ENCODE data around the gene CD160.
"Not testable (repeated sequence)": the region's sequence is repeated elsewhere in the genome, so short reads cannot be mapped to it uniquely, and the experiment has no call there.

The CD160 gene

DNA sequence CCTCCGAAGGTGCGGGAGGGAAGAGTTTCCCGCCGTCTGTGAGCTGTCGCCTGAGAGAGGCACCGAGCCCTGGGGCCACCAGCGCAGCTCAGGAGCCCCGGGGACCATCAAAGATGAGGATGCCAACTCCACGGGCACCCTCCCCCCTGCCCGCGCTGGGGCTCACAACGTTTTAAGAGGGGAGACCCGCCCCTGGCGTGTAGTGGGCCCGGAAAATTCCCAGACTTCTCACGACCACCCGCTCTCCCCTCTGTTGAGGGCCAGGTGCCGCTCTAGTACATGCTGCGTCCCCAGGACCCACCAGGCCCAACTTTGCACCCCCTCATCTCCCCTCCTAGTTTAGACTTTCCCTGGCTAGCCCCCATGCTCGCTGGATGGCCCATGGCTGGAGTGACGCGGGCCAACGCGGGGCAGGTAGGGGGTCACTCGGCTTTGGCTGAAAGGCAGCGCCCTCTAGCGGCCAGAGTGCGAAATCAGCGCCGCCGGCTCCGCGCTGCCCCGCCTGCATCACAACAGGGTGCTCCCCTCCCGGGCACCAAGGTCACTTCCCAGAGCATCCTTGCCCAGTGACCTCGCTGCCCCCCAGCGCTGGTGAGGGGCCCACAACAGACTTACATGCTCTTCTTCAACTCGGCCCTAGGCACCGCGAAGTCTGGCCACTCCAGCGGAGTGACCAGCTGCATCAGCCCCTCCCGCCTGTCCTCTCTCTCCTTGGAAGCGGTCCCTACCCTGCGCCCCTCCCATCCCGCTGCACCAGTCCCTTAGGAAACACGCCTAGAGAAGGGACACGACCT lies 1.8 kb downstream of the CD160 start:
- DNase-seq = peak; percentile 65 to 81
- TF ChIP-seq POLR2A (IDR thresholded peaks at IDR 0.05; ENCODE audit: low read length) = no peak
- no peak for TF ChIP-seq GATA1 (IDR thresholded peaks at IDR 0.05; ENCODE audit: low read depth, low read length)

DNA sequence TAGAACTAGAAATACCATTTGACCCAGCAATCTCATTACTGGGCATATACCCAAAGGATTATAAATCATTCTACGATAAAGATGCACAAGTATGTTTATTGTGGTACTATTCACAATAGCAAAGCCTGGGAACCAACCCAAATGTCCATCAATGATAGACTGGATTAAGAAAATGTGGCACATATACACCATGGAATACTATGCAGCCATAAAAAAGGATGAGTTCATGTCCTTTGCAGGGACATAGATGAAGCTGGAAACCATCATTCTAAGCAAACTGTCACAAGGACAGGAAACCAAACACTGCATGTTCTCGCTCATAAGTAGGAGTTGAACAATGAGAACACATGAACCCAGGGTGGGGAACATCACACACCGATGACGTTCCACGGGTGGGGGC lies 6.9 kb downstream of the CD160 start:
- DNase-seq = not testable (repeated sequence)

DNA sequence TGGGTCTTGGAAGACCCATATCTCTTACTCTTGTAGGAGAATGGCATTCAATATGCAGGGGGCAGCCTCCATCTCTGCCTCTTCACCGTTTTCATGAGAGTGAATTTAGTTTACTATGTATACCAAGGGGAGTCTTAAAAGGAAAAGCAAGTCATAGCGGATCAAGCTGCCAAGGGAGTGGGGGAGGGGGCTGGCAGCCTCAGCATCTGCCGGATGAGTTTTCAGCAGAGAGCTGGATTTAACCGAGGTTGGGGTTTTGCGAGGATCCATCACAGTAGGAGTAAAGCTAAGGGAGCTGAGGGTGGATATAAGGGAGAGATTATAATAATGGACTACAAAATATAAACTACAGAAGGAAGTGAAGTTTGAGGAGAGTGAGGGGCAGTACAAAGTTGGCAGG lies 9.9 kb downstream of the CD160 start:
- TF ChIP-seq GATA1 (IDR thresholded peaks at IDR 0.05; ENCODE audit: low read depth, low read length) (no peak), POLR2A (IDR thresholded peaks at IDR 0.05; ENCODE audit: low read length) (no peak)
- no peak for DNase-seq

DNA sequence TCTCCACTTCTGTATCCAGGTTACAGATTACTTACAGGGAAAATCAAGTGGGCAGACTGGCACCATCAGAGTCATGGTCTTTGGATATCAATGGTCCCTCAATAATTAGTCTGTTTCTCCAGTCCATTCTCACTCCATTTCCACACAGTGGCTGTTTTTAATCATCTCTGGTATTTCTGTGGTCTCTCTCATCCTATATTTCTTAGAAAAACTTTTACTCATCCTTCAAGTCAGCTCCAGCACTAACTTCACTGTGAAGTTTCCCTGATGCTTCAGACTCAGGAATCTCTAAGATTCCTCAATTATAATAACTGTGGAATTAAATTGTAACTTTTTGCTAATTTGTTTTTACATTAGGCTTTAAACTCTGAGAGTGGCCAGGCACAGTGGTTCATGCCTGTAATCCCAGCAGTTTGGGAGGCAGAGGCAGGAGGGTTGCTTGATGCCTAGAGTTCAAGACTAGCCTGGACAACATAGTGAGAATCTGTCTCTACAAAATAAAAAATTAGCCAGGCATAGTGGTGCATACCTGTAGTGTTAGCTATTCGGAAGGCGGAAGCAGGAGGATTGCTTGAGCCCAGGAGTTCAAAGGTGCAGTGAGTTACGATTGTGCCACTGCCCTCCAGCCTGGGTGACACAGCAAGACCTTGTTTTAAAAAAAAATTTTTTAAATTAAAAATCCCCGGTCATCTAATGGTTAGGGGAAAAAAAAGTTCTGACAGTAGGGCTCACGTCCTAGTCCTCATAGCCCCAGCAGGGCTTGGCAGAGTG lies 10.6 kb downstream of the CD160 start:
- no peak for DNase-seq
- TF ChIP-seq POLR2A (IDR thresholded peaks at IDR 0.05; ENCODE audit: low read length) (no peak), GATA1 (IDR thresholded peaks at IDR 0.05; ENCODE audit: low read depth, low read length) (no peak)

DNA sequence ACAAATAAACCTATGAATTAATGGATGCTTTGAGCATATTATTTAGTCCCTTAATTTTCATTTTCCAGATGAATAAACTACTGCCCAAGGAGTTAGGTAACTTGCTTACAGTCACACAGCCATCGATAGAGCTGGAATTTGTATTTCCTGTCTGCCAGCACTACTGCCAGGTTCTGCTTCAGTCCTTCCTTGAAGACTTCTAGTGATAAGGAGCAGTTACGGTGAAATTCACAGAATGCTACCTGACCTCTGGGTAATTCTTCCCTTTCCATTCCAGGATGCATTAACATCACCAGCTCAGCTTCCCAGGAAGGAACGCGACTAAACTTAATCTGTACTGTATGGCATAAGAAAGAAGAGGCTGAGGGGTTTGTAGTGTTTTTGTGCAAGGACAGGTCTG lies 11.2 kb downstream of the CD160 start:
- DNase-seq = no peak
- no peak for TF ChIP-seq POLR2A (IDR thresholded peaks at IDR 0.05; ENCODE audit: low read length)
- no peak for TF ChIP-seq GATA1 (IDR thresholded peaks at IDR 0.05; ENCODE audit: low read depth, low read length)

DNA sequence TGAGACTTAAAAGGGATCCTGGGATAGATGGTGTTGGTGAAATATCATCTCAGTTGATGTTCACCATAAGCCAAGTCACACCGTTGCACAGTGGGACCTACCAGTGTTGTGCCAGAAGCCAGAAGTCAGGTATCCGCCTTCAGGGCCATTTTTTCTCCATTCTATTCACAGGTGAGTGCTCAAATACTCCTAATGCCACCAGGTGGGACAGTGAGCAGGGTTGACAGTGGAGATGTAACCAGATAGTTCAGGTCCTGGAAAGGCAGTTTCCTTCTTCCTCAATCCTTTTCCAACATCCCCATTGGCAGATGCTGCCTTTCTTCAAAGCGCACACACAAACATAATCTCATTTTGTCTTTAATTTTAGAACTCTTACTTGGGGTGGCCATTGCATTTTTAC lies 11.6 kb downstream of the CD160 start:
- TF ChIP-seq GATA1 (IDR thresholded peaks at IDR 0.05; ENCODE audit: low read depth, low read length) (no peak), POLR2A (IDR thresholded peaks at IDR 0.05; ENCODE audit: low read length) (no peak)
- no peak for DNase-seq

DNA sequence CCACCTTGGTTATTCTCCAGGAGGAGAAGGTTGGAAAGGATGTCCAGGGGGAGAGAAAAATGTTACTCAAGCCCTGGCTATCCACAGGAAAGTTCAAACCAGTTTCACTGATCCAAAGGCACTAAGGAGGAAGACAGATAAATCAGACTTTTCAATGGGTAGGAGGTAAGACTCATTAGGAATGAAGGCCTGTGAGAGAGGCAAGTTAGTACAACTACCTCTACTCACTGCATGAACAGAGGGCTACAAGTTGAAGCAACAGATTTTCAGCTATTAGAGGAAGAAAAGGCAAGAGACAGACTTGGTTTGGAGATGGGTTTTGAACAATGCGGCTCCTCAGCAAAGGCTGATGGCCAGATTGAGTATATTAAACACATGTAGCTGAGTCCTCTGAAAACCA lies 16.9 kb downstream of the CD160 start:
- TF ChIP-seq POLR2A (IDR thresholded peaks at IDR 0.05; ENCODE audit: low read length) = no peak
- no peak for TF ChIP-seq GATA1 (IDR thresholded peaks at IDR 0.05; ENCODE audit: low read depth, low read length)
- no peak for DNase-seq

DNA sequence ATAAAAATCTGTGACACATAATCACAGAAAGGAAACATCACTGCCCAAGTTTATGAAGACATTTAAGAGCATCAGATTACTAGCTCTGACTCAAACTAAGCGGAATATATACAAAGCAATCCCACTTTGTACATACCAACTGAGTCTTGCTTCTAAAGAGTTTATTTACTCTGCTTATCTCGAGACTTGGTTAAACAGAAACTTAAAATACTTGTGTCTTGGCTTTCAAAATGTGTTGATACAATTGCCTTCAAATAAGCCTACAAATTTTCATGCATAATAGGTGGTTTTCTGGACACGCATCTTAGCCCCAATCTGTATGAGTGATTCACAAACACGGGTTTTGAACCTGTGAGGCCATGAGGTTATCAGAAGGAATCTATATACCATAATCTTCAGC lies 21.0 kb downstream of the CD160 start:
- TF ChIP-seq GATA1 (IDR thresholded peaks at IDR 0.05; ENCODE audit: low read depth, low read length) (no peak), POLR2A (IDR thresholded peaks at IDR 0.05; ENCODE audit: low read length) (no peak)

DNA sequence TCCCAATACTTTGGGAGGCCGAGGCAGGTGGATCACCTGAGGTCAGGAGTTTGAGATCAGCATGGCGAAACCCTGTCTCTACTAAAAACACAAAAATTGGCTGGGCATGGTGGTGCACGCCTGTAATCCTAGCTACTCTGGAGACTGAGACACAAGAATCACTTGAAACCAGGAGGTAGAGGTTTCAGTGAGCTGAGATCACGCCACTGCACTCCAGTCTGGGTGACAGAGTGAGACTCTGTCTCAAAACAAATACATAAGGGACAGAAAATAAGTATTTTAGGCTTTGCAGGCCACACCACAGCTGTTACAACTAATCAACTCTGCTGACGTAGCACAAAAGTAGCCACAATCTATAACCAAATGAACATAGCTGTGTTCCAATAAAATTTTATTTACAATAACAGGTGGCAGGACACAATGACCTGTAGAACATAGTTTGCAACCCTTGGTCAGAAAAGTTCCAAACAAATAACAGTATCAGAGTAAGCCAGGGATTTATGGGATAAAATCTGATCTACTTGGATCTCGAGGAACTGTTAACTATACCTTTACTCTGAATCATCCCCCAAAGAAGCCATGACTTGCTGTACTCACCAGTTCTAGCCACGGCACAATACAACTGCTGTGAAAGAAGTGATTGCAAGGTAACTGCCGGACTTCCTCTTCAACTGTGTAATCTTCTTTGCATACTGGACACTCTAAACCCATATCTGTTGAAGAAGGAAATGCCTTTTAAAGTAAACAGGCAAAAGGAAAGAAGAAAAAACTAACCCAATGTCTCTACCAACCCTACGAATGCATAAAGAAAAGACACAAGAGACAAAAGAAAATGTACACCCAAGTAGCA lies 28.3 kb downstream of the CD160 start:
- DNase-seq = no peak
- no peak for TF ChIP-seq GATA1 (IDR thresholded peaks at IDR 0.05; ENCODE audit: low read depth, low read length)
- no peak for TF ChIP-seq POLR2A (IDR thresholded peaks at IDR 0.05; ENCODE audit: low read length)

More for the DNA sequence above, 21.0 kb downstream of the CD160 start:
- DNase-seq = no peak

DNA sequence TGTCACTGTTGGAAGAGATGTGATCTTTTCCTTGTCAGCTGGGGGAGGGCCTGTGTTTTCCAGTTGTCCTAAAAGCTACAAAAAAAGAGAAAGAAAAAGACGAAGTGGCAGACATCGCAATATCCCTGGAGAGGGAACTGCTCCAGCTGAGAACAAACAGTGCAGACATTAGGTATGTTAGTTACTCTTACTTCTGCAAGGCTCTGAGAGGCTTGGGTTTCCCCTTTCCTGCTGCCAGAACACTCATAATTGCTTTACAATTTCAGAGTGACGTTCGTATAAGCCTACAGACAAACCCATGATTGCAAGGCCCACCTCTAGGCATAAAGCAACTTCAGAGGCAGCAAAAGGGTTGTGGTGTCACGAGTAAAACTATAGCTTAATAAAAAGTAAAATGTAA lies 31.1 kb downstream of the CD160 start:
- TF ChIP-seq GATA1 (IDR thresholded peaks at IDR 0.05; ENCODE audit: low read depth, low read length) = no peak
- TF ChIP-seq POLR2A (IDR thresholded peaks at IDR 0.05; ENCODE audit: low read length) = no peak
- no peak for DNase-seq

DNA sequence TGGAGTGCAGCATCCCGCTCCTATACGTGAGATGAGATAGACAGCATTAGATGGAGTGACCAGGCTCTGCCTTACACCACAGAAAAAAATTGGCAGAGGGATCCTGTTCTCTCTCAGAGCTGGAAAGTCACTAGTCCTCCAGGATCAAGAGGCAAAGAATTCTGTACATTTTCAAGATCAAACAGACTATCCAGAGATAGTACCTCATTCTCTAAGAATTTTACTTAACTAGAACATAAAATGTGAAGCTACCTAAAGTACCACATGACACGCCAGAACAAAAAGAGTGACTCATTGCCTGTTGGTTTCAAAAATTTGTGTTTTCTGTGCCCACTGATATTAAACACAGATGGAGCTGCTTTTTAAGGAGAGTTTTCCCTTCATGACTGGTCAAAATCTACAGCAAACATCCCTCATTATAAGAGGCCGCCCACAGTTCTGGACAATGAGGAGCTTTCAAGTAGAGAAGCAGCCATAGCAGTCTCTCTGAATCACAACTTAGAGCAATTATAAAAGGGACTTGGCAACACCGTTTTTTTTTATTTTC lies 32.3 kb downstream of the CD160 start:
- TF ChIP-seq GATA1 (IDR thresholded peaks at IDR 0.05; ENCODE audit: low read depth, low read length) = no peak
- DNase-seq = no peak

DNA sequence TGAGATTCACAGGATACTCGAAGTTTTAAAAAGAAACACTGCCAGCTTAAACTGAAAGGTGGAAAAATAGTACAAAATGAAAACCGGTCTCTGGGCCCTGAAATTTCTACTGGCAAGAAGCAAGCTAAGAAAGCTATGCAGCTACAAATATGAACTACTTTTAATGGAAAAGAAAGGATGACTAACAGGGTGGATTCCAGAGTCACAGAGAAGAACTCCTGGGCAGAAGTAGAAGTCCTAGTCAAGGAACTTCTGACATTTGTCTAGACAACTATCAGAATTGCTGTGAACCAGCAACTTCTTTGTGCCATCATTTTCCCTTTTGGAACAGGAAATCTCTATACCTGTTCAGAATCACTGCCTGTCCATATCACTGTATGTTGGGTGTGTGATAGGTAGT lies 38.1 kb downstream of the CD160 start:
- no peak for DNase-seq
- TF ChIP-seq GATA1 (IDR thresholded peaks at IDR 0.05; ENCODE audit: low read depth, low read length) (no peak), POLR2A (IDR thresholded peaks at IDR 0.05; ENCODE audit: low read length) (no peak)

DNA sequence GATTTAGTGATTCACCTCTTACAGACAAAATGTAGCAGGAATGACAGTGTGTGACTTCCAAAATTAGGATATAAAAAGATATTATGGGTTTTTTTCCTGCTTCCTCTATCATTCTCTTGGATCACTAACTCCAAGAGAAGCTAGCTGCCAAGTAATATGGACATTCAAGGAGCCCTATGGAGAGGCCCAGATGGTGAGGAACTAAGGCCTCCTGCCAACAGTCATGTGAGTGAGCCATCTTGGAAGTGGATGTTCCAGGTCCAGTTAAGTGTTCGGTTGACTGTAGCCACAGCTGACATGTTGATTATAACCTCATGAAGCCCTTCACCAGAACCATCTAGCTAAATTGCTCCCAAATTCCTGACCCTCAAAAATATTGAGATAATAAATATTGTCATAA lies 38.8 kb downstream of the CD160 start:
- DNase-seq = no peak
- no peak for TF ChIP-seq GATA1 (IDR thresholded peaks at IDR 0.05; ENCODE audit: low read depth, low read length)
- TF ChIP-seq POLR2A (IDR thresholded peaks at IDR 0.05; ENCODE audit: low read length) = no peak

DNA sequence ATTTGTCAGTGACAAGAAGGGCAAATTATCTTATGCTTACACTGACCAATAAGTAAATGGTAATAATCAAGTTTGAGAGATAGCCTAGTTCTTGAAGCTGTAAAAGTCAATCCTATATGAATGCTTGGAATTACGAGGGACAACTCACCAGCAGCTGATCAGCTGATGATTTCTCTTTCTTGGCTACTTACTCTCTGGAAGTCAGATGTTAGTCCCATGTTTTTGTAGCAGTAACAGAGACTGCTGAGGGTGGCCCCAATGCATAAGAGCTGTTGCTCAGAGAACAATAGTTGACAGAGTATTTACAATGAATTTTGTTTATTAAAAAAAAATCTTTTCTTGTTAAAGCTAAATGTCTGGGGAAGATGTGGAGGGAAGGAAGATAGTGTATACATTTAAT lies 39.3 kb downstream of the CD160 start:
- no peak for DNase-seq
- TF ChIP-seq GATA1 (IDR thresholded peaks at IDR 0.05; ENCODE audit: low read depth, low read length) (no peak), POLR2A (IDR thresholded peaks at IDR 0.05; ENCODE audit: low read length) (no peak)

All from erythroblast (primary cell).